Neural progenitor cell (in vitro differentiated cells): Measurements from ENCODE around the gene TCF19.

Experiments
- CTCF ChIP-seq: fragments of 200-600 bp; sonication (generic); IDR thresholded peaks from 2 replicates; pipeline ENCODE4 v1.5.1; 2017; ENCODE audit warnings: antibody characterized with exemption, mild to moderate bottlenecking
- EZH2 ChIP-seq: fragments of 200-600 bp; sonication (generic); IDR thresholded peaks from 2 replicates; pipeline ENCODE4 v1.6.1; 2017; ENCODE audit warnings: antibody characterized with exemption, mild to moderate bottlenecking, moderate library complexity
- EZH2phosphoT487 ChIP-seq: fragments of 200-600 bp; sonication (generic); IDR thresholded peaks from 2 replicates; pipeline ENCODE4 v1.6.1; 2017; ENCODE audit warnings: antibody characterized with exemption

- TF ChIP-seq CTCF = no peak
- TF ChIP-seq EZH2 = no peak
- TF ChIP-seq EZH2phosphoT487 = no peak
Observed at GRCh38 chr6:31175971-31176370, 17.6 kb downstream of the TCF19 start.
